Bronchial epithelial cell (primary cell): ENCODE results near the gene WDR18. TPM values are rescaled to one million over a fixed set of nuclear protein-coding genes. Genes with fewer than 3 reads are reported as not detected.

Source experiments
- DNase-seq: peaks from one replicate; pipeline ENCODE4 v3.0.0-alpha.2; 2010; ENCODE audit warnings: low read depth
- FAIRE-seq: peaks from 2 replicates; lab custom pipeline; 2011; peaks lifted over from hg19 to GRCh38; lab: Jason Lieb, UNC
- H3K27me3 ChIP-seq: 2 replicates; pipeline ENCODE4 v1.5.1; 2011; ENCODE audit warnings: low read length; ENCODE audit not compliant: control insufficient read depth, insufficient read depth
- H3K36me3 ChIP-seq: 2 replicates; pipeline ENCODE4 v1.5.1; 2011; ENCODE audit warnings: low read length; ENCODE audit not compliant: control insufficient read depth, insufficient read depth
- H3K4me3 ChIP-seq: 2 replicates; pipeline ENCODE4 v1.5.1; 2011; ENCODE audit warnings: mild to moderate bottlenecking, low read depth, low read length, control low read depth
- total RNA-seq: library from RNA; depleted of rRNA; stranded (reverse); fragments of >200 nt; gene quantifications from 2 replicates; pipeline ENCODE4 v1.2.1, GENCODE V29; 2014
- TF ChIP-seq, protein P1 (sequence below): IDR thresholded peaks from 2 replicates; pipeline ENCODE4 v1.5.1; 2011; ENCODE audit warnings: mild to moderate bottlenecking, moderate library complexity, low read length, control low read depth, inconsistent platforms; ENCODE audit not compliant: insufficient read depth, severe bottlenecking

WDR18 gene
- total RNA-seq, 1 donor from 2014 or later: 36.3 TPM

- no peak for FAIRE-seq
- TF ChIP-seq, protein P1, sequence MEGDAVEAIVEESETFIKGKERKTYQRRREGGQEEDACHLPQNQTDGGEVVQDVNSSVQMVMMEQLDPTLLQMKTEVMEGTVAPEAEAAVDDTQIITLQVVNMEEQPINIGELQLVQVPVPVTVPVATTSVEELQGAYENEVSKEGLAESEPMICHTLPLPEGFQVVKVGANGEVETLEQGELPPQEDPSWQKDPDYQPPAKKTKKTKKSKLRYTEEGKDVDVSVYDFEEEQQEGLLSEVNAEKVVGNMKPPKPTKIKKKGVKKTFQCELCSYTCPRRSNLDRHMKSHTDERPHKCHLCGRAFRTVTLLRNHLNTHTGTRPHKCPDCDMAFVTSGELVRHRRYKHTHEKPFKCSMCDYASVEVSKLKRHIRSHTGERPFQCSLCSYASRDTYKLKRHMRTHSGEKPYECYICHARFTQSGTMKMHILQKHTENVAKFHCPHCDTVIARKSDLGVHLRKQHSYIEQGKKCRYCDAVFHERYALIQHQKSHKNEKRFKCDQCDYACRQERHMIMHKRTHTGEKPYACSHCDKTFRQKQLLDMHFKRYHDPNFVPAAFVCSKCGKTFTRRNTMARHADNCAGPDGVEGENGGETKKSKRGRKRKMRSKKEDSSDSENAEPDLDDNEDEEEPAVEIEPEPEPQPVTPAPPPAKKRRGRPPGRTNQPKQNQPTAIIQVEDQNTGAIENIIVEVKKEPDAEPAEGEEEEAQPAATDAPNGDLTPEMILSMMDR: no peak
- DNase-seq: no peak
- peaks cover 10% of the 10 kb centered on the region for H3K36me3 ChIP-seq
- H3K27me3 ChIP-seq: peaks cover 7% of the 10 kb centered on the region
- H3K4me3 ChIP-seq: no peak overlapping the region
These were observed 10.4 kb downstream of the WDR18 start for GRCh38 chr19:994516-994915.

- no peak for FAIRE-seq
- Histone ChIP-seq H3K4me3 (no peak overlapping the region), H3K36me3 (peaks cover 8% of the 10 kb centered on the region), H3K27me3 (peaks cover 7% of the 10 kb centered on the region)
- TF ChIP-seq, protein P1: no peak
- no peak for DNase-seq
These were observed 11.1 kb downstream of the WDR18 start for GRCh38 chr19:995051-995827.

- peak overlapping the region; percentile 27 for H3K4me3 ChIP-seq
- peaks cover 12% of the 10 kb centered on the region for H3K27me3 ChIP-seq
- TF ChIP-seq, protein P1: no peak
- H3K36me3 ChIP-seq: peaks cover 3% of the 10 kb centered on the region
- DNase-seq (peak; percentile 54), FAIRE-seq (no peak)
These were observed 12.1 kb downstream of the WDR18 start for GRCh38 chr19:996051-996838.

DNA sequence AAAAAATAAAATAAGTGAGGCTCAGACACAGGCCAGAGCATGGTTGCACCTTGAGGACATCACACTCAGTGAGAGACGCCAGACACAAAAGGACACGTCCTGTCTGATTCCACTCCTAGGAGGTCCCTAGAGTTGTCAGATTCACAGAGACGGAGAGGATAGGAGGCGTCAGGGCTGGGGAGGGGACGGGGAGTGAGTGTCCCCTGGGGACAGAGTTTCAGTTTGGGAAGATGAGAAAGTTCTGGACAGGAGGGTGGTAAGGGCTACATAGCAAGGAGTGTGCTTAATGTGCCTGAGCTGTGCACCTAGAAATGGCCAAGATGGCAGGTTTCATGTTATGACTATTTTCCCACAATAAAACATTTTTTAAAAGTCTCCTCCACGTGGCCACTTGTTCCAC, 13.9 kb downstream of the WDR18 start:
- FAIRE-seq (no peak), DNase-seq (no peak)
- peaks cover 3% of the 10 kb centered on the region for H3K36me3 ChIP-seq
- H3K27me3 ChIP-seq: peaks cover 12% of the 10 kb centered on the region
- TF ChIP-seq, protein P1: no peak
- no peak overlapping the region for H3K4me3 ChIP-seq

- no peak for DNase-seq
- no peak overlapping the region for H3K4me3 ChIP-seq
- H3K27me3 ChIP-seq: peaks cover 12% of the 10 kb centered on the region
- TF ChIP-seq, protein P1: no peak
- no peaks in the 10 kb centered on the region for H3K36me3 ChIP-seq
- FAIRE-seq: no peak
These were observed 15.2 kb downstream of the WDR18 start for GRCh38 chr19:999379-999719.
